ENCODE measurements around the gene IL12A.

GRCh38 chr3:159950156-159950898, 38.3 kb upstream of the IL12A start:
- TF ChIP-seq POLR2A (IDR thresholded peaks at IDR 0.05) (no peak), CTCF (IDR thresholded peaks at IDR 0.05) (no peak)

Data from testis (tissue), 2 donors.